Adrenal gland (tissue), 12 donors: Measurements from ENCODE around the gene FOXS1. TPM values are rescaled to one million over a fixed set of nuclear protein-coding genes. Genes with fewer than 3 reads are reported as not detected.

Source experiments
- DNase-seq, 7 donors: peaks; one replicate each; pipeline ENCODE4 v3.0.0-alpha.2; 2019 to 2020
- H3K27ac ChIP-seq, 5 donors: fragments of 200-600 bp; sonication (generic) in 4 of 5; 1 replicate in 3 of 5; 2 replicates in 2 of 5; pipeline versions ENCODE4 v1.5.1 to v1.8.0; 2016 to 2020; ENCODE audit warnings: mild to moderate bottlenecking in 1 of 5
- H3K27me3 ChIP-seq: fragments of 200-600 bp; 2 replicates; pipeline ENCODE4 v1.8.0; 2021
- H3K36me3 ChIP-seq, 2 donors: fragments of 200-600 bp; replicated peaks in 1 of 2; 1 replicate in 1 of 2; 2 replicates in 1 of 2; pipeline versions ENCODE4 v1.5.1 to v1.8.0; 2018 to 2022
- H3K4me1 ChIP-seq, 2 donors: fragments of 200-600 bp; replicated peaks in 1 of 2; 1 replicate in 1 of 2; 2 replicates in 1 of 2; pipeline versions ENCODE4 v1.5.1 to v1.8.0; 2018 to 2021
- H3K4me3 ChIP-seq, 4 donors: fragments of 200-600 bp; sonication (generic) in 3 of 4; one replicate each; pipeline ENCODE4 v1.5.1; 2016 to 2018
- H3K9me3 ChIP-seq, 3 donors: fragments of 200-600 bp; sonication (generic) in 1 of 3; replicated peaks in 1 of 3; 1 replicate in 2 of 3; 2 replicates in 1 of 3; pipeline versions ENCODE4 v1.5.1 to v1.8.0; 2016 to 2021
- POLR2A ChIP-seq, 2 donors: fragments of 450-650 bp; IDR thresholded peaks; one replicate each; pipeline ENCODE4 v1.6.1; 2017; ENCODE audit warnings: antibody characterized with exemption in 2 of 2, mild to moderate bottlenecking in 2 of 2, moderate library complexity in 1 of 2
- WGBS, 4 donors: extraction: QIAGEN DNeasy Blood & Tissue Kit in 2 of 4; methylation state at CpG; one replicate each; pipeline versions ENCODE4 v1.1.5 to v1.1.7; 2013 to 2017; 5-methylcytosine and 5-hydroxymethylcytosine counted together
- intact Hi-C, 2 donors: fragments of 100-400 bp; cut with DNase I; formaldehyde crosslinking; loops; one replicate each; pipeline versions ENCODE4 v1.14.1 to v1.15.0; 2022 to 2023
- polyA plus RNA-seq, 3 donors: library from polyadenylated mRNA; stranded (reverse); fragments of 200-250 nt in 2 of 3; fragments of 350-450 nt in 1 of 3; fragmentation: Illumina TruSeq in 1 of 3; extraction: RNeasy Lipid Tissue Mini Kit (QIAGEN cat#74804) in 1 of 3; gene quantifications; one replicate each; pipeline ENCODE4 v1.2.3, GENCODE V29; 2013 to 2014
- total RNA-seq, 9 donors: library from RNA; depleted of rRNA in 4 of 9; stranded (reverse); fragments of >200 nt in 4 of 9; fragments of 120-200 nt in 1 of 9; fragmentation: NEBNext Ultra II Directional in 1 of 9; extraction: Animal tissue kit (Norgen Biotek cat#: 25700) in 1 of 9; gene quantifications; one replicate each; pipeline versions ENCODE4 v1.1.0 to v1.2.4, GENCODE V29; 2013 to 2023
- TF ChIP-seq, protein P1 (sequence below), 6 experiments: fragments of 450-650 bp in 4 of 6; fragments of 200-600 bp in 2 of 6; sonication (generic) in 1 of 6; IDR thresholded peaks; 1 replicate in 5 of 6; 2 replicates in 1 of 6; pipeline versions ENCODE4 v1.5.1 to v1.8.0; 2016 to 2021; ENCODE audit warnings: antibody characterized with exemption in 6 of 6, mild to moderate bottlenecking in 2 of 6, moderate library complexity in 1 of 6
- donor health status: healthy with polysubstance abuse.
- donor health status: Bipolar disorder and iron deficiency.
- donor health status: DM: yes; HTN: yes; CAD: no.
- donor health status: DM: no; HTN: no; CAD: no.
- donor health status: DM: no; HTN: no; CAD: no.
- donor health status: DM: yes; HTN: yes; CAD: no.

The FOXS1 gene
- total and polyA plus RNA-seq, 12 donors = 0.22 to 6.0 (median 2.0) TPM

DNA sequence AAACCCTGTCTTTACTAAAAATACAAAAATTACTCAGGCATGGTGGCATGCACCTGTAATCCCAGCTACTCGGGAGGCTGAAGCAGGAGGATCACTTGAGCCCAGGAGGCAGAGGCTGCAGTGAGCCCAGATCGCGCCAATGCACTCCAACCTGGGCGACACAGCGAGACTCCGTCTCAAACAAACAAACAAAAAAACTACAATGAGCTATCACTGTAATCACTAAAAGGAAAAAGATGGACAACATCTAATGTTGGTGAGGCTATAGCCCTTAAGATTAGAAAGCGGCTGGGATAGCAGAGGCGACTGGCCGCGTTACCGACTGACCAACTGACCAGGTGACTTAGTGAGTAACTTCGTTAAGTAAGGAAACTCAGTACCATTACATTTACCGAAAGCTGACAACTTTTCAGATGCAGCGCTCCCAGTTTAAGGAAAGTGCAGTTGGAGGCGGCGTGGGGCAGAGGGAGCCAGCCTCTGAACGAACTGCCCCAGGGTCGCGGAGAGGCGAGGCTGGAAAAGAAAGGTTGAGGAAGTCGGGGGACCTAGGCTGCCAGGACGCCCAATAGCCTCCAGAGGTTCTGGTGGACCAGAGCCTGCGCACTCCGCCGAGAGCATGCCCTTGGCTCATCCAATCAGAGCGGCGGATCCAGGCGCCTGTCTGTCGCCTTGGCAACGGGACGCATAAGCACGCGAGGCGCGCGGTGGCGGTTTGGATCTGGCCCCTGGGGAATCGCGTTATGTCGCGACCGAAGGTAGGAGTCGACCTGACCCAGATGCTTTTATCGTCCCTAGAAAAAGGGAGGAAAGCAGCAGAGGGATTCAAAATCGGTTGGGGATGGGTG is 34.0 kb upstream of the FOXS1 start:
- Histone ChIP-seq H3K27ac (peak overlapping the region in 4 of 5 donors; percentile 36 to 85 (median 69)), H3K4me1 (peaks cover 0 to 6% of the 10 kb centered on the region in 2 donors), H3K27me3 (no peaks in the 10 kb centered on the region), H3K9me3 (no peaks in the 10 kb centered on the region), H3K4me3 (peak overlapping the region in 3 of 4 donors; percentile 30 to 72 (median 50)), H3K36me3 (no peaks in the 10 kb centered on the region)
- intact Hi-C loops = no loop called here
- TF ChIP-seq, protein P1, sequence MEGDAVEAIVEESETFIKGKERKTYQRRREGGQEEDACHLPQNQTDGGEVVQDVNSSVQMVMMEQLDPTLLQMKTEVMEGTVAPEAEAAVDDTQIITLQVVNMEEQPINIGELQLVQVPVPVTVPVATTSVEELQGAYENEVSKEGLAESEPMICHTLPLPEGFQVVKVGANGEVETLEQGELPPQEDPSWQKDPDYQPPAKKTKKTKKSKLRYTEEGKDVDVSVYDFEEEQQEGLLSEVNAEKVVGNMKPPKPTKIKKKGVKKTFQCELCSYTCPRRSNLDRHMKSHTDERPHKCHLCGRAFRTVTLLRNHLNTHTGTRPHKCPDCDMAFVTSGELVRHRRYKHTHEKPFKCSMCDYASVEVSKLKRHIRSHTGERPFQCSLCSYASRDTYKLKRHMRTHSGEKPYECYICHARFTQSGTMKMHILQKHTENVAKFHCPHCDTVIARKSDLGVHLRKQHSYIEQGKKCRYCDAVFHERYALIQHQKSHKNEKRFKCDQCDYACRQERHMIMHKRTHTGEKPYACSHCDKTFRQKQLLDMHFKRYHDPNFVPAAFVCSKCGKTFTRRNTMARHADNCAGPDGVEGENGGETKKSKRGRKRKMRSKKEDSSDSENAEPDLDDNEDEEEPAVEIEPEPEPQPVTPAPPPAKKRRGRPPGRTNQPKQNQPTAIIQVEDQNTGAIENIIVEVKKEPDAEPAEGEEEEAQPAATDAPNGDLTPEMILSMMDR (IDR thresholded peaks at IDR 0.05) = peak in 2 of 6 experiments; percentile 25 to 38
- TF ChIP-seq POLR2A (IDR thresholded peaks at IDR 0.05) = peak in 1 of 2 donors; percentile 87
- 5 to 15% (median 6%) methylated on average over 26 to 45 of the region's 45 CpGs for WGBS, 4 donors
- peak; percentile 94 to 99 (median 98) for DNase-seq

DNA sequence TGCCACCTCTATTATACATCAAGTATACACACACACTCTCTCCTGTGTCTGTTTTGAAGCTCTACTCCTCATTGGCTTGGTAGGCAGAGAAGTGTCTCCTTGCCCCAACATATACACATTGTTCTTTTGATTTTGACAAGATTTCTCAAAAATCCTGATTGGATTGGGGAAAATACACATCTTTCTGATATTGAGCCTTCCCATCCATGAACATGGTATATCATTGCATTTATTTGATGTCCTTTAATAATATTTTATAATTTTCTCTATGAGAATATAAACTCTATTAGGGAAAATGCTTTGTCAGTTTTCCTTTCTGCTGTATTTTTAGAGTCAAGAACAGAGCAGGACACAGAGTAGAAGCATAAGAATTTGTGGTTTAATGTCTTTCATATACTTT is 32.3 kb upstream of the FOXS1 start:
- no peak for DNase-seq
- Histone ChIP-seq H3K27me3 (no peaks in the 10 kb centered on the region), H3K4me3 (no peak overlapping the region), H3K4me1 (peaks cover 0 to 6% of the 10 kb centered on the region in 2 donors), H3K9me3 (no peaks in the 10 kb centered on the region), H3K36me3 (no peaks in the 10 kb centered on the region), H3K27ac (no peak overlapping the region)
- TF ChIP-seq, protein P1 (IDR thresholded peaks at IDR 0.05) = no peak
- TF ChIP-seq POLR2A (IDR thresholded peaks at IDR 0.05) = no peak
- intact Hi-C loops = no loop called here

DNA sequence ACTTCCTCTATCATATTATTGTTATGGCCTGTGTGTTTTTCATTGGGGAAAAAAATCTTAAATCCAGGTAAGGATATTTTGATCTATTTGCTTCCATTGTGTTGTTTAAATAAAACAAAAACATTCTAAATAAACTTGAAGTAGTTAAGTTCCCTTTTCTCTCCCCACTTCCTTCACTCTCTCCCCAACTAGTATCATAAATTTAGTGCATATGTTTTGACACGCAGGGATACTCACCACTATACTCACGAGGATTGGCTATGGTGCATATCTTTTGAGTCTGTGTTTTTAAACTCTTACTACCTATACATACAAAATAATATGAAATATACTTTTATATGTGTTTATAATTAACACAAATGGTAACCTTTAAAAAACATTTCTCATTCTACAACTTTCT is 30.3 kb upstream of the FOXS1 start:
- intact Hi-C loops = no loop called here
- Histone ChIP-seq H3K36me3 (no peaks in the 10 kb centered on the region), H3K9me3 (no peaks in the 10 kb centered on the region), H3K4me3 (no peak overlapping the region), H3K27me3 (no peaks in the 10 kb centered on the region), H3K27ac (no peak overlapping the region), H3K4me1 (peaks cover 0 to 10% of the 10 kb centered on the region in 2 donors)
- WGBS, 4 donors = 57 to 76% (median 73%) methylated on average over 2 of the region's 2 CpGs
- TF ChIP-seq, protein P1 (IDR thresholded peaks at IDR 0.05) = no peak
- no peak for TF ChIP-seq POLR2A (IDR thresholded peaks at IDR 0.05)
- DNase-seq = no peak

DNA sequence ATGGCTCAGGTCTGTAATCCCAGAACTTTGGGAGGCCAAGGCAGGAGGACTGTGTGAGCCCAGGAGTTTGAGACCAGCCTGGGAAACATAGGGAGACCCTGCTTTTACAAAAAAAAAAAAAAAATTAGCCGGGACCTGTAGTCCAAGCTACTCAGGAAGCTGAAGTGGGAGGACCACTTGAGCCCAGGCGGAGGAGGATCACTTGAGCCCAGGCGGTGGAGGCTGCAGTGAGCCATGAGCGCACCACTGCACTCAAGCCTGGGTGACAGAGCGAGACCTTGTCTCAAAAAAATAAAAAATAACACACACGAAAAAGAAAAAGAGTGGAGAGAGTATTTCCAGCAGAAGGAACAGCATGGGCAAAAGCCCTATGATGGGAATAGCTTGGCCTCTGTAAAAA is 27.0 kb upstream of the FOXS1 start:
- no peak overlapping the region for H3K27ac ChIP-seq
- DNase-seq = no peak
- WGBS, 4 donors = 87 to 92% (median 91%) methylated on average over 6 of the region's 6 CpGs
- TF ChIP-seq POLR2A (IDR thresholded peaks at IDR 0.05) = no peak
- TF ChIP-seq, protein P1 (IDR thresholded peaks at IDR 0.05) = no peak
- H3K9me3 ChIP-seq = no peaks in the 10 kb centered on the region
- intact Hi-C loops = no loop called here
- no peaks in the 10 kb centered on the region for H3K36me3 ChIP-seq
- H3K27me3 ChIP-seq = no peaks in the 10 kb centered on the region
- peaks cover 8 to 14% of the 10 kb centered on the region in 2 donors for H3K4me1 ChIP-seq
- no peak overlapping the region for H3K4me3 ChIP-seq
